GM18519 (cell line): ENCODE results near the gene TRPM4.
"Not testable (repeated sequence)": the region's sequence is repeated elsewhere in the genome, so short reads cannot be mapped to it uniquely, and the experiment has no call there.

Experiments used
- ATAC-seq: cut with Tn5 transposase; IDR thresholded peaks from one replicate; pipeline ENCODE4 v1.9.1; 2021; ENCODE audit warnings: mild to moderate bottlenecking, moderate library complexity; ENCODE audit not compliant: unreplicated experiment, low FRiP score

Gene TRPM4

GRCh38 chr19:49186108-49186507, 28.5 kb downstream of the TRPM4 start:
- ATAC-seq: no peak

DNA sequence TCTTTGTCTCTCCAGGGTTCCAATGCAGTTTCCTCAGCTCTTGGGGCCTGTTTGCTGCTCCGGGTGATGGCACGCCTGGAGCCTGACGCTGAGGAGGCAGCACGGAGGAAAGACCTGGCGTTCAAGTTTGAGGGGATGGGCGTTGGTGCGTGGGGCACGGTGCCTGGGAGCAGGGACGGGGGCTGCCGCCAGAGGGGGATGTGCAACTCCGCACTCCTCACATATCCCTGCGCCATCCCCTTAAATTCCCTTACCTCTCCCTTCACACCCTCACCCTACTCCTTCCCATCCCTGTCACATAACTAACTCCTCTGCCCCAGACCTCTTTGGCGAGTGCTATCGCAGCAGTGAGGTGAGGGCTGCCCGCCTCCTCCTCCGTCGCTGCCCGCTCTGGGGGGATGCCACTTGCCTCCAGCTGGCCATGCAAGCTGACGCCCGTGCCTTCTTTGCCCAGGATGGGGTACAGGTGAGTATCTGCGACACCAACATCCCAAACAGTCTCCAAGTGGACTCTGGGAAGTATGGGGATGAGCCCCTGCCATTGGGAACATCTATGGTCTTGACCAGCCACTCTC, 31.1 kb downstream of the TRPM4 start:
- no peak for ATAC-seq

DNA sequence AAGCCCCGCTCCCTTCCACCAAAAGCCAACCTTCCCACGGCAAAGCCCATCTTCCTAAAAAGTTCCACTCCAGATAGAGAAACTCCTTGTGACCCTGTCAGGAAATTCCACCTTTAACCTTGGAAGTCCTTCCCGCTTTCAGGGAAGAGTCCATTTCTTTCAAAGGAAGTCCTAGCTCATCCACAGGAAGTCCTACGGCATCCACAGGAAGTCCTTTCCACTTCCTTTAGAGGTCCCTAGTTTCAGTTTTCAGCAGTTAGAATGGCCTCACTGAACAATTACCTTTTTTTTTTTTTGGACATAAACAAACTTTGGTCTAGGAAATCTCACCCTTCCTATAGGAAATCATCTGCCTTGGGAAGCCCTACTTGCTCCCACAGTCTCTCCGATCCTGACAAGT, 31.7 kb downstream of the TRPM4 start:
- no peak for ATAC-seq

DNA sequence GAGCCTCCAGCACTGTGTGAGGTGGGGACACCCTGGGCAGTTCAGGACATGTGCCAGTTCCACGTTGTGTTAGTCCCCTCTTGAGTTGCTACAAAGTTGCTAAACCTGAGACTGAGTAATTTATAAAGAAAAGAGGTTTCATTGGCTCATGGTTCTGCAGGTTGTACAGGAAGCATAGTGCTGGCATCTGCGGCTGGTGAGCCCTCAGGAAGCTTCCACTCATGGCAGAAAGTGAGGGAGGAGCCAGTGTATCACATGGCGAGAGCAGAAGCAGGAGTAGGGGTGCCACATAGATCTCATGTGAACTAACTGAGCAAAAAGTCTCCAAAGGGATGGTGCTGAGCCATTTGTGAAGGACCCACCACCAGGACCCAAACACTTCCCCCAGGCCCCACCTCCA, 33.2 kb downstream of the TRPM4 start:
- ATAC-seq: no peak

DNA sequence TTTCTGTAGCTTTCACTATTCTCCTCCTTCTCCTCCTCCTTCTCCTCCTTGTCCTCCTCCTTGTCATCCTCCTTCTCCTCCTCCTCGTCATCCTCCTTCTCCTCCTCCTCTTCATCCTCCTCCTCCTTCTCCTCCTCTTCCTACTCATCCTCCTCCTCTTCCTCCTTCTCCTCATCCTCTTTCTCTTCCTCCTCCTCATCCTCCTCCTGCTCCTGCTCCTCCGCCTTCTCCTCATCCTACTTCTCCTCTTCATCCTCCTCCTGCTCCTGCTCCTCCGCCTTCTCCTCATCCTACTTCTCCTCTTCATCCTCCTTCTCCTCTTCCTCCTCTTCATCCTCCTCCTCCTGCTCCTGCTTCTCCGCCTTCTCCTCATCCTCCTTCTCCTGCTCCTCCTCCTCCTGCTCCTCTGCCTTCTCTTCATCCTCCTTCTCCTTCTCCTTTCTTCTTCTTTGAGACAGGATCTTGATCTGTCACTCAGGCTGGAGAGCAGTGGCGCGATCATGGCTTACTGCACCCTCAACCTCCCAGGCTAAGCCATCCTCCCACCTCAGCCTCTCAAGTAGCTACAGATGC, 36.3 kb downstream of the TRPM4 start:
- no peak for ATAC-seq

- no peak for ATAC-seq
Measured at GRCh38 chr19:49194408-49194807, 36.8 kb downstream of the TRPM4 start.

GRCh38 chr19:49196527-49197240, 39.1 kb downstream of the TRPM4 start:
- no peak for ATAC-seq

DNA sequence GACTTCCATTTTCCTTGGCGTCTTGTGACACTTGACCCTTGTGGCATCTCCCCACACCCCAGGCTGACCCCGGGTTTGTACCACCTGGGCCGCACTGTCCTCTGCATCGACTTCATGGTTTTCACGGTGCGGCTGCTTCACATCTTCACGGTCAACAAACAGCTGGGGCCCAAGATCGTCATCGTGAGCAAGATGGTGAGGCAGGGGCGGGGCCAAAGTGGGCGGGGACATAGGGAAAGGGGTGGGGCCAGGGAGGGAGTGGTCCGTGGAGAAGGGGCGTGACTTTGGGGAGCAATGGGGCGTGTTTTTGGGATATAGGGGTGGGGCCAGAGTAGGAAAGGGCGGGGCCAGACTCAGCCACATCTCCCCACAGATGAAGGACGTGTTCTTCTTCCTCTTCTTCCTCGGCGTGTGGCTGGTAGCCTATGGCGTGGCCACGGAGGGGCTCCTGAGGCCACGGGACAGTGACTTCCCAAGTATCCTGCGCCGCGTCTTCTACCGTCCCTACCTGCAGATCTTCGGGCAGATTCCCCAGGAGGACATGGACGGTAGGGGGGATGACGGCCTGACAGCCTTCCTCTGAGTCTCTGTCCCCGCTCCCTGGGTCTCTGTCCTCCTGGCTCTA, 42.8 kb downstream of the TRPM4 start:
- no peak for ATAC-seq

GRCh38 chr19:49201042-49201441, 43.5 kb downstream of the TRPM4 start:
- no peak for ATAC-seq

DNA sequence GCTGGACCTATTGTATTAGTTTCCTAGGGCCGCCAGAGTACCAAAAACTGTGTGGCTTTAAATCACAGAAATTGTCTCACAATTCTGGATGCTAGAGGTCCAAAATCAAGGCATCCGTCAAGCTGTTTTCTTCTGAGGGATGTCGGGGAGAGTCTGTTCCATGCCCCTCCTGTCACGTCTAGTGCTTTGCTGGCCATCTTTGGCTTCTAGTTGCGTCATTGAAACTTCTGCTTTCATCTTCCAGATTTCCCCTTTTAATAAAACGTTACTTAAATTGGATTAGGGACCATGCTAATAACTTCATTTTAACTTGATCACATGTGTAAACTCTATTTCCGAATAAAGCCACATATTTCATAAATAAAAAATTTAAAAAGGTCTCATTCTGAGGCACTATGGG, 47.5 kb downstream of the TRPM4 start:
- no peak for ATAC-seq

DNA sequence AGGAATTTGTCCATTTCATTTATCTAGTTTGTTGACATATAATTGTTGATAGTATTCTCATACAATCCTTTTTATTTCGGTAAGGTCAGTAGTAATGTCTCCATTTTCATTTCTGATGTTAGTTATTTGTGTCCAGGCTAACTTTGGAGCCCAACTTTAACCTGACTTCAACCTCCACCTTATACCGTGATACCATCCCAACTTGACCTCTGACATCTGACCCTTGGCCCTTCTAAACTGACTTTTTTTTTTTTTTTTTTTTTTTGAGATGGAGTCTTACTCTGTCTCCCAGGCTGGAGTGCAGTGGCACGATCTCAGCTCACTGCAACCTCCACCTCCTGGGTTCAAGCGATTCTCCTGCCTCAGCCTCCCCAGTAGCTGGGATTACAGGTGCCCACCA, 51.9 kb downstream of the TRPM4 start:
- ATAC-seq: not testable (repeated sequence)

GRCh38 chr19:49210108-49210900, 52.7 kb downstream of the TRPM4 start:
- ATAC-seq: no peak

- ATAC-seq: no peak
Measured at GRCh38 chr19:49210901-49211451, 53.4 kb downstream of the TRPM4 start.

- no peak for ATAC-seq
Measured at GRCh38 chr19:49212016-49212701, 54.6 kb downstream of the TRPM4 start.

- no peak for ATAC-seq
Measured at GRCh38 chr19:49213791-49214190, 56.2 kb downstream of the TRPM4 start.

- ATAC-seq: no peak
Measured at GRCh38 chr19:49214701-49215100, 57.1 kb downstream of the TRPM4 start.

- ATAC-seq: no peak
Measured at GRCh38 chr19:49216071-49216470, 58.5 kb downstream of the TRPM4 start.

DNA sequence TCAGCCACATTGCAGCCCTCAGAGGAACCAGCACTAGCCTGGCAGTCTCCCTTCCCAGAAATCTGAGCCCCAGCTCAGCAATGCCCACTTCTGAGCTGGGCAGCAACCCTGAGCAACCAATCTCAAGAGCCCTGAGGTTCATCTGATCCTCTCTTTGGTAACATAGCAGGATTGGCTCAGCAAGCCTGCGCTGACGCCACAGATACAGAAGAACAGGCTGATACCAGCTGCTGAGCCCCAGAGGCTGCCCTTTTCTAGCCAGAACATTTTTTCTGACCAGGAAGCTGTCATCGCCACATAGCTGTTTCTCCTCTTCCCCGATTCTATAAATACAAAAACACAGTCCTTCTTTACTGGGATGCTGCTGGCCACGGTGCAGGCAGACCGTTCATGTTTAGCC, 59.8 kb downstream of the TRPM4 start:
- no peak for ATAC-seq

GRCh38 chr19:49222011-49222410, 64.4 kb downstream of the TRPM4 start:
- ATAC-seq: no peak

- ATAC-seq: no peak
Measured at GRCh38 chr19:49222528-49222927, 64.9 kb downstream of the TRPM4 start.
